ENCODE data around the gene SNRPA1.
"Not testable (repeated sequence)": the region's sequence is repeated elsewhere in the genome, so short reads cannot be mapped to it uniquely, and the experiment has no call there.

The SNRPA1 gene

GRCh38 chr15:101293122-101293521, 1.9 kb downstream of the SNRPA1 start:
- Histone ChIP-seq H3K27me3 (ENCODE audit: insufficient read depth, low read depth, severe bottlenecking) (no peaks in the 10 kb centered on the region), H3K9me3 (ENCODE audit: severe bottlenecking) (no peaks in the 10 kb centered on the region), H3K4me3 (ENCODE audit: low read depth, low read length) (peak overlapping the region; percentile 71), H3K36me3 (peaks cover 51% of the 10 kb centered on the region), H3K27ac (no peak overlapping the region)
- TF ChIP-seq CTCF (IDR thresholded peaks at IDR 0.05; ENCODE audit: low read depth, low read length) = no peak
- DNase-seq = no peak

- H3K27ac ChIP-seq = no peak overlapping the region
- H3K9me3 ChIP-seq (ENCODE audit: severe bottlenecking) = no peaks in the 10 kb centered on the region
- peak; percentile 30; the same call in 1 of the 2 replicates for TF ChIP-seq CTCF (IDR thresholded peaks at IDR 0.05; ENCODE audit: low read depth, low read length)
- DNase-seq = no peak
- H3K27me3 ChIP-seq (ENCODE audit: insufficient read depth, low read depth, severe bottlenecking) = no peaks in the 10 kb centered on the region
- H3K4me3 ChIP-seq (ENCODE audit: low read depth, low read length) = no peak overlapping the region
- H3K36me3 ChIP-seq = peaks cover 85% of the 10 kb centered on the region
Observed at GRCh38 chr15:101288905-101289513, 6.0 kb downstream of the SNRPA1 start.

- not testable (repeated sequence) for H3K27me3 ChIP-seq (ENCODE audit: insufficient read depth, low read depth, severe bottlenecking); DNase-seq; H3K27ac ChIP-seq; H3K4me3 ChIP-seq (ENCODE audit: low read depth, low read length); H3K9me3 ChIP-seq (ENCODE audit: severe bottlenecking)
- peaks cover 90% of the 10 kb centered on the region for H3K36me3 ChIP-seq
Observed at GRCh38 chr15:101287342-101287741, 7.7 kb downstream of the SNRPA1 start.

GRCh38 chr15:101286471-101287114, 8.5 kb downstream of the SNRPA1 start:
- H3K4me3 ChIP-seq (ENCODE audit: low read depth, low read length) = no peak overlapping the region
- DNase-seq = no peak
- no peaks in the 10 kb centered on the region for H3K27me3 ChIP-seq (ENCODE audit: insufficient read depth, low read depth, severe bottlenecking)
- no peaks in the 10 kb centered on the region for H3K9me3 ChIP-seq (ENCODE audit: severe bottlenecking)
- TF ChIP-seq CTCF (IDR thresholded peaks at IDR 0.05; ENCODE audit: low read depth, low read length) = no peak
- H3K27ac ChIP-seq = no peak overlapping the region
- H3K36me3 ChIP-seq = peaks cover 90% of the 10 kb centered on the region

GRCh38 chr15:101283931-101284330, 11.1 kb downstream of the SNRPA1 start:
- no peak for TF ChIP-seq CTCF (IDR thresholded peaks at IDR 0.05; ENCODE audit: low read depth, low read length)
- no peak for DNase-seq
- no peaks in the 10 kb centered on the region for H3K9me3 ChIP-seq (ENCODE audit: severe bottlenecking)

GRCh38 chr15:101280007-101280406, 15.0 kb downstream of the SNRPA1 start:
- Histone ChIP-seq H3K4me3 (ENCODE audit: low read depth, low read length) (no peak overlapping the region), H3K27ac (no peak overlapping the region), H3K9me3 (ENCODE audit: severe bottlenecking) (no peaks in the 10 kb centered on the region), H3K27me3 (ENCODE audit: insufficient read depth, low read depth, severe bottlenecking) (no peaks in the 10 kb centered on the region), H3K36me3 (peaks cover 59% of the 10 kb centered on the region)
- no peak for TF ChIP-seq CTCF (IDR thresholded peaks at IDR 0.05; ENCODE audit: low read depth, low read length)
- DNase-seq = no peak

More at GRCh38 chr15:101283931-101284330, 11.1 kb downstream of the SNRPA1 start:
- H3K27ac ChIP-seq = no peak overlapping the region
- no peak overlapping the region for H3K4me3 ChIP-seq (ENCODE audit: low read depth, low read length)
- H3K27me3 ChIP-seq (ENCODE audit: insufficient read depth, low read depth, severe bottlenecking) = no peaks in the 10 kb centered on the region
- peaks cover 89% of the 10 kb centered on the region for H3K36me3 ChIP-seq
